ENCODE data around the gene SLC18B1.

DNA sequence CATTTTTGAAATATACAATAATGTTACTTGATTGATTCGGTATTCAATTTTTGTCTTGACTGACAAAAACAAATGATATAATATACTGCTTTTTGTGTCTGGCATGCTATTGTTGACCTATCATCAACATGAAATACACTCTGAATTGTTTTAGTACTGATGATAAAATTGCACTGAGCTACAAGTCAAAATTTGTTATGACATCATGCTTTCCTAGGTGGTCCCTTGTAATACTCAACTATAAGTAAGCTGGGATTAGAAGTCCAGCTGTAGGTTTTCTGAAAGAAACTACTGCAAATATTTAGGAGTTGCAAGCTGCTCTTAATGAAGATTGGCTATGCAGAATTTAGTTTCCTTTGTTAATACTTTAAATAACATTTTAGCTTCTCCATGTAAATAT is 32.9 kb downstream of the SLC18B1 start:
- TF ChIP-seq, protein P1, sequence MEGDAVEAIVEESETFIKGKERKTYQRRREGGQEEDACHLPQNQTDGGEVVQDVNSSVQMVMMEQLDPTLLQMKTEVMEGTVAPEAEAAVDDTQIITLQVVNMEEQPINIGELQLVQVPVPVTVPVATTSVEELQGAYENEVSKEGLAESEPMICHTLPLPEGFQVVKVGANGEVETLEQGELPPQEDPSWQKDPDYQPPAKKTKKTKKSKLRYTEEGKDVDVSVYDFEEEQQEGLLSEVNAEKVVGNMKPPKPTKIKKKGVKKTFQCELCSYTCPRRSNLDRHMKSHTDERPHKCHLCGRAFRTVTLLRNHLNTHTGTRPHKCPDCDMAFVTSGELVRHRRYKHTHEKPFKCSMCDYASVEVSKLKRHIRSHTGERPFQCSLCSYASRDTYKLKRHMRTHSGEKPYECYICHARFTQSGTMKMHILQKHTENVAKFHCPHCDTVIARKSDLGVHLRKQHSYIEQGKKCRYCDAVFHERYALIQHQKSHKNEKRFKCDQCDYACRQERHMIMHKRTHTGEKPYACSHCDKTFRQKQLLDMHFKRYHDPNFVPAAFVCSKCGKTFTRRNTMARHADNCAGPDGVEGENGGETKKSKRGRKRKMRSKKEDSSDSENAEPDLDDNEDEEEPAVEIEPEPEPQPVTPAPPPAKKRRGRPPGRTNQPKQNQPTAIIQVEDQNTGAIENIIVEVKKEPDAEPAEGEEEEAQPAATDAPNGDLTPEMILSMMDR (IDR thresholded peaks at IDR 0.05), result no peak
- no peak for TF ChIP-seq POLR2AphosphoS5 (IDR thresholded peaks at IDR 0.05)
- TF ChIP-seq POLR2A (IDR thresholded peaks at IDR 0.05), result no peak

All from prostate gland (tissue), 2 donors.